ENCODE data around the gene MGAT4D.

The MGAT4D gene

DNA sequence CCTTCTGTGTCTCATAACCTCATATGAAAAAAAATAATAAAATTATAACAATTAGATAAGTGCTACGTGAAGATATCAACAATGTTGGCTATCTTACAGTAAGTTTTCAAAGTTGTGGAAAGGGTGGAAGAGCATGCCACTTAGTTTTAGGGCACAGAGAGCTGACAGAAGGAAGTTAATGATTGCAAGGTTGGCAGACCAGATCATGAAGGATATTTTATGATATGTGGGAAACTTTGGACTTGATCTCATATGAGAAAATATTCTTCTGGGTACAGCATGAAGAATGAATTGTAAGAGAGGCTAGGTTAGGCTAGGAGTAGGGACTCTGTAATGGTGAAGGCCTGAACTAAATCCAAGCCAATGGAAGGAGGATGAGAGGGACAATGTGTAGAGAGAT lies 34.5 kb downstream of the MGAT4D start:
- TF ChIP-seq FOXP2 (optimal IDR thresholded peaks at IDR 0.05; ENCODE audit: borderline replicate concordance, extremely low read depth, extremely low read length, insufficient read depth) (no peak), SIN3A (IDR thresholded peaks at IDR 0.05; ENCODE audit: borderline replicate concordance, insufficient read depth, low read length) (no peak), TAF1 (IDR thresholded peaks at IDR 0.05; ENCODE audit: borderline replicate concordance, insufficient read depth, low read length) (no peak), POLR2AphosphoS5 (IDR thresholded peaks at IDR 0.05; ENCODE audit: low read depth, low read length) (no peak)
- TF ChIP-seq, protein P1, sequence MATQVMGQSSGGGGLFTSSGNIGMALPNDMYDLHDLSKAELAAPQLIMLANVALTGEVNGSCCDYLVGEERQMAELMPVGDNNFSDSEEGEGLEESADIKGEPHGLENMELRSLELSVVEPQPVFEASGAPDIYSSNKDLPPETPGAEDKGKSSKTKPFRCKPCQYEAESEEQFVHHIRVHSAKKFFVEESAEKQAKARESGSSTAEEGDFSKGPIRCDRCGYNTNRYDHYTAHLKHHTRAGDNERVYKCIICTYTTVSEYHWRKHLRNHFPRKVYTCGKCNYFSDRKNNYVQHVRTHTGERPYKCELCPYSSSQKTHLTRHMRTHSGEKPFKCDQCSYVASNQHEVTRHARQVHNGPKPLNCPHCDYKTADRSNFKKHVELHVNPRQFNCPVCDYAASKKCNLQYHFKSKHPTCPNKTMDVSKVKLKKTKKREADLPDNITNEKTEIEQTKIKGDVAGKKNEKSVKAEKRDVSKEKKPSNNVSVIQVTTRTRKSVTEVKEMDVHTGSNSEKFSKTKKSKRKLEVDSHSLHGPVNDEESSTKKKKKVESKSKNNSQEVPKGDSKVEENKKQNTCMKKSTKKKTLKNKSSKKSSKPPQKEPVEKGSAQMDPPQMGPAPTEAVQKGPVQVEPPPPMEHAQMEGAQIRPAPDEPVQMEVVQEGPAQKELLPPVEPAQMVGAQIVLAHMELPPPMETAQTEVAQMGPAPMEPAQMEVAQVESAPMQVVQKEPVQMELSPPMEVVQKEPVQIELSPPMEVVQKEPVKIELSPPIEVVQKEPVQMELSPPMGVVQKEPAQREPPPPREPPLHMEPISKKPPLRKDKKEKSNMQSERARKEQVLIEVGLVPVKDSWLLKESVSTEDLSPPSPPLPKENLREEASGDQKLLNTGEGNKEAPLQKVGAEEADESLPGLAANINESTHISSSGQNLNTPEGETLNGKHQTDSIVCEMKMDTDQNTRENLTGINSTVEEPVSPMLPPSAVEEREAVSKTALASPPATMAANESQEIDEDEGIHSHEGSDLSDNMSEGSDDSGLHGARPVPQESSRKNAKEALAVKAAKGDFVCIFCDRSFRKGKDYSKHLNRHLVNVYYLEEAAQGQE (IDR thresholded peaks at IDR 0.05; ENCODE audit: insufficient read depth in 1 of 2, low read depth in 2 of 2, low read length in 2 of 2) = no peak

DNA sequence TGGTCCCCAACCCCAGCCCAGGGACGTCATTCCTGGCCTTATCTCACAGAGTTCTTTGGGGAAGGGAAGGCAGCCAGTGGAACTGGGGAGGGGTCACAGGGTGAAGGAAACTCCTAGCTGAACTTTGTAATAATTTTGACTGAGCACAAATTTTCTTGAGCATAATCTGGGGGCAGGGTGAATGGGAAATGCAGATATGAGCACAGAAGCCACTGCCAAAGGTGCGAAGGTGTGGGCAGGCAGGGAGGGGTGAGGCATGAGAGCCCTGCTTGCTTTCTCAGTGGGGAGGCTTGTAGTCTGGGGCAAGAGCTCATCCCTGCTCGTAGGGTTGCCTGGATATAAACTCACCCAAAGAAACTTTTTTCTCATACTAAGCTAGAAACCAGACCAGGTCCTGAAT lies 34.9 kb downstream of the MGAT4D start:
- no peak for TF ChIP-seq TAF1 (IDR thresholded peaks at IDR 0.05; ENCODE audit: borderline replicate concordance, insufficient read depth, low read length)

- TF ChIP-seq POLR2AphosphoS5 (IDR thresholded peaks at IDR 0.05; ENCODE audit: low read depth, low read length) = no peak
- no peak for TF ChIP-seq TAF1 (IDR thresholded peaks at IDR 0.05; ENCODE audit: borderline replicate concordance, insufficient read depth, low read length)
- TF ChIP-seq, protein P1 (IDR thresholded peaks at IDR 0.05; ENCODE audit: insufficient read depth in 1 of 2, low read depth in 2 of 2, low read length in 2 of 2) = no peak
- no peak for TF ChIP-seq SIN3A (IDR thresholded peaks at IDR 0.05; ENCODE audit: borderline replicate concordance, insufficient read depth, low read length)
- no peak for TF ChIP-seq FOXP2 (optimal IDR thresholded peaks at IDR 0.05; ENCODE audit: borderline replicate concordance, extremely low read depth, extremely low read length, insufficient read depth)
Measured at GRCh38 chr4:140450352-140450751, 47.7 kb downstream of the MGAT4D start.

DNA sequence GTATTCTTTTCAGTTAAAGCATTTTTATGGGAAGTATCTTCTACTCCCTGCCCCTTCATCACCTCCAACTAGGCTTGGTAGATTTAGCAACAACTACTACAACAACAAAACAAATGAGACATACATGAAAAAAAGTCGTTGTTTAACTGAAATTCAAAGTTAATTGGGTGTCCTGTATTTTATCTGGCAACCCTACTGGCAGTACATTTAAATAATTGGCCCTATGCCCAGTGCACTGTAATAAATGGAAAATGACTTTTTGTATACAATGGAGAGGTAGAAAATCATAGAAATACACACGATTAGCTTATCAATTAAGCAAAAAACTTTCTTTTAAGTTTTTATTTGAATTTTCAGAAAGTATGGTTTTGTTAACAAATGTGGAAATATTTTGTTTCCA lies 49.3 kb downstream of the MGAT4D start:
- no peak for TF ChIP-seq POLR2AphosphoS5 (IDR thresholded peaks at IDR 0.05; ENCODE audit: low read depth, low read length)
- no peak for TF ChIP-seq SIN3A (IDR thresholded peaks at IDR 0.05; ENCODE audit: borderline replicate concordance, insufficient read depth, low read length)
- no peak for TF ChIP-seq FOXP2 (optimal IDR thresholded peaks at IDR 0.05; ENCODE audit: borderline replicate concordance, extremely low read depth, extremely low read length, insufficient read depth)

- TF ChIP-seq FOXP2 (optimal IDR thresholded peaks at IDR 0.05; ENCODE audit: borderline replicate concordance, extremely low read depth, extremely low read length, insufficient read depth) = no peak
- TF ChIP-seq, protein P1 (IDR thresholded peaks at IDR 0.05; ENCODE audit: insufficient read depth in 1 of 2, low read depth in 2 of 2, low read length in 2 of 2) = no peak
- no peak for TF ChIP-seq SIN3A (IDR thresholded peaks at IDR 0.05; ENCODE audit: borderline replicate concordance, insufficient read depth, low read length)
Measured at GRCh38 chr4:140448162-140448561, 49.9 kb downstream of the MGAT4D start.

GRCh38 chr4:140439644-140440142 lies 58.4 kb downstream of the MGAT4D start:
- no peak for TF ChIP-seq POLR2AphosphoS5 (IDR thresholded peaks at IDR 0.05; ENCODE audit: low read depth, low read length)

DNA sequence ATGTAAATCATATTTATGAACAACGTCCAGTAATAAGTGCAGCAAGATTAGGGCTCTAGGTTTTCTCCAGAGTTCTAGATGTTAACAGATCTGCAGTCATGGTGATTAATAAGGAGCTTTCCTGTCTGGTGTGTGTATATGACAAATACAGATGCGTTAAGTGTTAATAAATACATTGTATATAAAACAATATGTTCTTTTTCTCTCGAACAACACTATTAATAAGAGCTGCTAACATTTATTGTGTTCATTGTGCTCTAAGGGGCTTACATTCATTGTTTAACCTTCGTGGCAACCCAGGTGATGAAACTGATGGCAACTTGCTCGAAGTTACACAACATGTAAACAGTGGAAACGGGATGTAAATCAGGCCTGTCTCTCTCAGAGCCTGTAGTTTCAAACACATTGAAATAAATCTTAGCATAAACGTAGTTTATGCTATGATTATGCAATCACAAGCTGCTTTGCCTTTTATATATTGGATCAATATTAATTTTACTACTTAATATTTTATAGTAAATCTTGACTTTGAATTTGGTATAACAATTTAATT lies 70.1 kb downstream of the MGAT4D start:
- TF ChIP-seq POLR2AphosphoS5 (IDR thresholded peaks at IDR 0.05; ENCODE audit: low read depth, low read length) = no peak
- peak; percentile 49 for TF ChIP-seq FOXP2 (optimal IDR thresholded peaks at IDR 0.05; ENCODE audit: borderline replicate concordance, extremely low read depth, extremely low read length, insufficient read depth)
- TF ChIP-seq, protein P1 (IDR thresholded peaks at IDR 0.05; ENCODE audit: insufficient read depth in 1 of 2, low read depth in 2 of 2, low read length in 2 of 2) = no peak
- TF ChIP-seq TAF1 (IDR thresholded peaks at IDR 0.05; ENCODE audit: borderline replicate concordance, insufficient read depth, low read length) = no peak
- no peak for TF ChIP-seq SIN3A (IDR thresholded peaks at IDR 0.05; ENCODE audit: borderline replicate concordance, insufficient read depth, low read length)
